BJ (cell line): ENCODE measurements around the gene KLK10. TPM values are rescaled to one million over a fixed set of nuclear protein-coding genes. Genes with fewer than 3 reads are reported as not detected.

Experiments
- CTCF ChIA-PET: fragments of 350-600 bp; formaldehyde crosslinking; extraction: SDS; loops from one replicate; lab custom pipeline; 2021; ENCODE audit warnings: antibody characterized with exemption, inconsistent platforms; lab: Yijun Ruan, JAX
- POLR2A ChIA-PET: fragments of 300-600 bp; sonication (Branson Sonifier 250); formaldehyde crosslinking; extraction: SDS; loops from one replicate; lab custom pipeline; 2021; ENCODE audit warnings: antibody characterized with exemption; lab: Charles Lee
- DNase-seq: peaks from one replicate; pipeline ENCODE4 v3.0.0-alpha.2; 2011; ENCODE audit warnings: low read depth
- H3K27me3 ChIP-seq: 2 replicates; pipeline ENCODE4 v1.6.0; 2011; ENCODE audit warnings: low read length; ENCODE audit not compliant: control insufficient read depth, insufficient read depth
- H3K36me3 ChIP-seq: 2 replicates; pipeline ENCODE4 v1.5.1; 2011; ENCODE audit warnings: low read length; ENCODE audit not compliant: control insufficient read depth, insufficient read depth
- H3K4me3 ChIP-seq: 2 replicates; pipeline ENCODE4 v1.5.1; 2011; ENCODE audit warnings: low read depth, mild to moderate bottlenecking, control low read depth, low read length
- polyA plus RNA-seq: library from polyadenylated mRNA; depleted of rRNA; stranded (reverse); fragments of >200 nt; gene quantifications from 2 replicates; pipeline ENCODE4 v1.2.3, GENCODE V29; 2011; rRNA removed
- TF ChIP-seq, protein P1 (sequence below): IDR thresholded peaks from 2 replicates; pipeline ENCODE4 v1.5.1; 2011; ENCODE audit warnings: low read depth, mild to moderate bottlenecking, control low read depth, inconsistent platforms, low read length, moderate library complexity; ENCODE audit not compliant: insufficient read depth

The KLK10 gene
- polyA plus RNA-seq, 1 experiment = not detected

DNA sequence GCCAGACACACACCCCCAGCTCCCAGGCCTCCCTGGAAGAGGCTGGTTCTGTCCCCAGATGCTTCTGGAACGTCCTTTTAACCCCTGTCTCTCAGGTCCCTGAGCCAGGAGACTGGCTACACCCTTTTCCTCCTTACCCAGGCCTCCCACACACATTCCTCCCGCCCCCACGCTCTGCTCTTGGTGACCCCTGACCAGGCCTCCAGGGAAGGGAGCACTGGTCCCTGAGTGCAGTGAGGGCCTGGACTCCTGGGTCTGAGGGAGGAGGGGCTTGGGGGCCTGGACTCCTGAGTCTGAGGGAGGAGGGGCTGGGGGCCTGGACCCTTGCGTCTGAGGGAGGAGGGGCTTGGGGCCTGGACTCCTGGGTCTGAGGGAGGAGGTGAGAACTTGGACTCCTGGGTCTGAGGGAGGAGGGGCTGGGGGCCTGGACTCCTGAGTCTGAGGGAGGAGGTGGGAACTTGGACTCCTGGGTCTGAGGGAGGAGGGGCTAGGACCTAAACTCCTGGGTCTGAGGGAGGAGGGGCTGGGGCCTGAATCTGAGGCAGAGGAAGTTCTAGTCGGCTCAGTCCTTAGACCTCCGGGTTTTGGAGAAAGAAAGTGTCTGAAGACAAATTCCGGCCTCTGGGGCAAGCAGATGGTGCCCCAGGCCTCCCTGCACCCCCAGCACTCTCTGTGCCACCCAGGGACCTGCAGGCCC lies 50.6 kb downstream of the KLK10 start:
- ChIA-PET CTCF (no interaction called here), POLR2A (no interaction called here)
- no peak overlapping the region for H3K4me3 ChIP-seq
- TF ChIP-seq, protein P1, sequence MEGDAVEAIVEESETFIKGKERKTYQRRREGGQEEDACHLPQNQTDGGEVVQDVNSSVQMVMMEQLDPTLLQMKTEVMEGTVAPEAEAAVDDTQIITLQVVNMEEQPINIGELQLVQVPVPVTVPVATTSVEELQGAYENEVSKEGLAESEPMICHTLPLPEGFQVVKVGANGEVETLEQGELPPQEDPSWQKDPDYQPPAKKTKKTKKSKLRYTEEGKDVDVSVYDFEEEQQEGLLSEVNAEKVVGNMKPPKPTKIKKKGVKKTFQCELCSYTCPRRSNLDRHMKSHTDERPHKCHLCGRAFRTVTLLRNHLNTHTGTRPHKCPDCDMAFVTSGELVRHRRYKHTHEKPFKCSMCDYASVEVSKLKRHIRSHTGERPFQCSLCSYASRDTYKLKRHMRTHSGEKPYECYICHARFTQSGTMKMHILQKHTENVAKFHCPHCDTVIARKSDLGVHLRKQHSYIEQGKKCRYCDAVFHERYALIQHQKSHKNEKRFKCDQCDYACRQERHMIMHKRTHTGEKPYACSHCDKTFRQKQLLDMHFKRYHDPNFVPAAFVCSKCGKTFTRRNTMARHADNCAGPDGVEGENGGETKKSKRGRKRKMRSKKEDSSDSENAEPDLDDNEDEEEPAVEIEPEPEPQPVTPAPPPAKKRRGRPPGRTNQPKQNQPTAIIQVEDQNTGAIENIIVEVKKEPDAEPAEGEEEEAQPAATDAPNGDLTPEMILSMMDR = no peak
- H3K27me3 ChIP-seq = no peaks in the 10 kb centered on the region
- H3K36me3 ChIP-seq = no peaks in the 10 kb centered on the region
- DNase-seq = no peak

DNA sequence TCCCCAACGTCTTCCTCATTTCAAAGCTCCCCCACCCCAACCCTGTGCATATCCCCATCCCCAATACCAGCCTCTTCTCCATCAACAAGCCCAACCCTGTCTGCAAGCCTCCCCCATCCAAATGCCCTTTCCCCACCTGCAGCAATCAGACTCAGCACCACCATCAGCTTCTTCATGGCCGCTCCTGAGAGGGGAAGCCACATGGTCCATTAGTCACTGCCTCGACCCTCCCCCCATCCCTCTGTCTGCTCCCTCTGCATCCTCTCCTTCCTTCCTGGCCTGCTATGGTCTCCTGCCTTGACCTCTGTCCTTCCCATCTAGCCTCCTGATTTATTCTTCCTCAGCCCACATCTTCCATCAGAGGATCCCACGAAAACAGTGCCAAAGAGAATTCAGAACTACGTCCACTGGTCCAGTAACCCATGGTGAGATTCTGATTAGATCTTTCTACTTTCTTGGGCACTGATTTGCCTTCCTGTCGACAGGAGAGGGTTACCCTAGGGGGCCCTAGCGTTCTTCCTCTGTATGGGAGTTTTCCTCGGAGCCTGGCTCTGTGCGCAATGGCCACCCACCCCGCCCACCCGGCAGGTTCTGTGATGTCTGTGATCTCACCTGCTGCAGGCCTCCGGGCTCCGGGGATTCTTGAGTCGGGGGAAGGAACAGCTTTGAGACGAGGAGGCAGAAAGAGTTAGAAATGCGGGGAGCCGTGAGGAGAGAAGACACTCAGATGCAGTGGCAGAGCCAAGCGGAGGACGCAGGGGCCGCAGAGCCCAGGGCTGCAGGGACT lies 51.4 kb downstream of the KLK10 start:
- H3K36me3 ChIP-seq = no peaks in the 10 kb centered on the region
- no peak for DNase-seq
- no peak overlapping the region for H3K4me3 ChIP-seq
- ChIA-PET CTCF (interaction anchor here (0.9 kb wide), 1 partner anchor 20 kb away, joined by 3 read pairs; no protein-coding TSS in a partner anchor), POLR2A (no interaction called here)
- no peaks in the 10 kb centered on the region for H3K27me3 ChIP-seq
- TF ChIP-seq, protein P1 = no peak

DNA sequence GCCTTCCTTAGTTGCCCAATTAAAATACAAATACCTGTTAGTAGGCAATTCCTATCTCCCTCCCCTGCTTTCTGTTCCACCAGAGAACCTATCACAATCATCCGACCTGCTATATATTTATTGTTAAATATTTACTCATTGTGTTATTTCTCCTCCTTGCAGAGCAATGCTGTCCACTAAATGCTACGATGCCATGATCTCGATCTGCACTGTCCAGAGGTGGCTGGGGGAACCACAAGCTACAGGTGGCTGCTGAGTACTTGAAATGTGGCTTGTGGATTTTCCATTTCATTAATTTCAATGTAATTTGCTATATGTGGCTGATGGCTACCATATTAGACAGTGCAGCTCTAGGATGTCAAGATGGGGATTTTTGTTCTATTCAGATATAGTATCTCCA lies 55.2 kb downstream of the KLK10 start:
- POLR2A ChIA-PET = no interaction called here
- Histone ChIP-seq H3K36me3 (no peaks in the 10 kb centered on the region), H3K27me3 (no peaks in the 10 kb centered on the region), H3K4me3 (no peak overlapping the region)
- DNase-seq = no peak
- TF ChIP-seq, protein P1 = no peak
- CTCF ChIA-PET = no interaction called here

GRCh38 chr19:50963381-50963780 lies 56.1 kb downstream of the KLK10 start:
- CTCF ChIA-PET = no interaction called here
- POLR2A ChIA-PET = no interaction called here
- H3K27me3 ChIP-seq = no peaks in the 10 kb centered on the region
- H3K4me3 ChIP-seq = no peak overlapping the region
- TF ChIP-seq, protein P1 = no peak
- DNase-seq = no peak
- no peaks in the 10 kb centered on the region for H3K36me3 ChIP-seq

Other genes starting within 250 kb of the KLK10 start
- not detected in 2 replicates for gene GPR32, start 249.2 kb downstream of the KLK10 start, polyA plus RNA-seq
- gene ACP4, start 229.3 kb downstream of the KLK10 start, polyA plus RNA-seq = not detected in 2 replicates
- 0.15 and 0.17 TPM in 2 replicates for gene KLK1, start 195.9 kb downstream of the KLK10 start, polyA plus RNA-seq
- not detected in 2 replicates for gene KLK15, start 186.1 kb downstream of the KLK10 start, polyA plus RNA-seq
- gene KLK3, start 164.8 kb downstream of the KLK10 start, polyA plus RNA-seq = not detected in 2 replicates
- not detected in 2 replicates for gene KLK2, start 146.3 kb downstream of the KLK10 start, polyA plus RNA-seq
- gene KLK4, start 108.3 kb downstream of the KLK10 start, polyA plus RNA-seq = not detected in 2 replicates
- not detected in 2 replicates for gene KLK5, start 66.7 kb downstream of the KLK10 start, polyA plus RNA-seq
- gene KLK6, start 50.1 kb downstream of the KLK10 start, polyA plus RNA-seq = not detected in 2 replicates
- gene KLK7, start 35.8 kb downstream of the KLK10 start, polyA plus RNA-seq = not detected in 2 replicates
- not detected in 2 replicates for gene KLK8, start 18.1 kb downstream of the KLK10 start, polyA plus RNA-seq
- not detected in 2 replicates for gene KLK11, start 6.9 kb upstream of the KLK10 start, polyA plus RNA-seq
- gene KLK12, start 15.3 kb upstream of the KLK10 start, polyA plus RNA-seq = not detected in 2 replicates
- not detected in 2 replicates for gene KLK13, start 45.4 kb upstream of the KLK10 start, polyA plus RNA-seq
- gene KLK14, start 63.2 kb upstream of the KLK10 start, polyA plus RNA-seq = 0.06 TPM in 1 of 2 replicates, not detected in the other
- 2.3 and 3.3 TPM in 2 replicates for gene CTU1, start 88.7 kb upstream of the KLK10 start, polyA plus RNA-seq
- gene SIGLEC9, start 105.2 kb upstream of the KLK10 start, polyA plus RNA-seq = not detected in 2 replicates
- gene SIGLEC7, start 122.6 kb upstream of the KLK10 start, polyA plus RNA-seq = not detected in 2 replicates
- gene CD33, start 205.4 kb upstream of the KLK10 start, polyA plus RNA-seq = not detected in 2 replicates
- not detected in 2 replicates for gene SIGLECL1, start 231.4 kb upstream of the KLK10 start, polyA plus RNA-seq